HFF-Myc (cell line): Measurements from ENCODE around the gene ZNF22.

Source experiments
- DNase-seq: peaks from one replicate; pipeline ENCODE4 v3.0.0-alpha.2; 2011; ENCODE audit warnings: low read depth; ENCODE audit errors: extremely low read depth
- H3K4me3 ChIP-seq: replicated peaks from 2 replicates; pipeline ENCODE4 v1.5.1; 2011; ENCODE audit warnings: low read depth, mild to moderate bottlenecking, control low read depth, low read length
- TF ChIP-seq, protein P1 (sequence below): IDR thresholded peaks from 2 replicates; pipeline ENCODE4 v1.5.1; 2012; ENCODE audit warnings: mild to moderate bottlenecking, low read depth, low read length, control low read depth; ENCODE audit errors: missing control alignments

Gene ZNF22

DNA sequence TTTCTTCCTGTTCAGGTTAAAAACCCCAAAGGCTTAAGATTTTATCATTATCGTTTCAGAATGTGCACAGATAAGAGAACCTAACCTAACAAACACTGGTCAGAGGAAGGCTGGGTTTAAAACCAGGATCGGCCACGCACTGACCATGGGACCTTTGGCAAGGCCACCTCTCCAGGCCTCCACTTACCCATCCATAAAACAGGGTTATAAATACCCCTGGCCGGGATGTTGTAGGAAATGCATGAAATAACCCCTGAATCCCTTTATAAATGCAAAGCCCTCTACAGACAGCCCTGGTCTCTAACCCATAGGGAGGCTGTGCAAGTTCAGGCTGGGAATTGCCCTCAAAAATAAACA is 22.5 kb upstream of the ZNF22 start:
- TF ChIP-seq, protein P1, sequence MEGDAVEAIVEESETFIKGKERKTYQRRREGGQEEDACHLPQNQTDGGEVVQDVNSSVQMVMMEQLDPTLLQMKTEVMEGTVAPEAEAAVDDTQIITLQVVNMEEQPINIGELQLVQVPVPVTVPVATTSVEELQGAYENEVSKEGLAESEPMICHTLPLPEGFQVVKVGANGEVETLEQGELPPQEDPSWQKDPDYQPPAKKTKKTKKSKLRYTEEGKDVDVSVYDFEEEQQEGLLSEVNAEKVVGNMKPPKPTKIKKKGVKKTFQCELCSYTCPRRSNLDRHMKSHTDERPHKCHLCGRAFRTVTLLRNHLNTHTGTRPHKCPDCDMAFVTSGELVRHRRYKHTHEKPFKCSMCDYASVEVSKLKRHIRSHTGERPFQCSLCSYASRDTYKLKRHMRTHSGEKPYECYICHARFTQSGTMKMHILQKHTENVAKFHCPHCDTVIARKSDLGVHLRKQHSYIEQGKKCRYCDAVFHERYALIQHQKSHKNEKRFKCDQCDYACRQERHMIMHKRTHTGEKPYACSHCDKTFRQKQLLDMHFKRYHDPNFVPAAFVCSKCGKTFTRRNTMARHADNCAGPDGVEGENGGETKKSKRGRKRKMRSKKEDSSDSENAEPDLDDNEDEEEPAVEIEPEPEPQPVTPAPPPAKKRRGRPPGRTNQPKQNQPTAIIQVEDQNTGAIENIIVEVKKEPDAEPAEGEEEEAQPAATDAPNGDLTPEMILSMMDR = no peak
- H3K4me3 ChIP-seq = no peak overlapping the region
- no peak for DNase-seq

DNA sequence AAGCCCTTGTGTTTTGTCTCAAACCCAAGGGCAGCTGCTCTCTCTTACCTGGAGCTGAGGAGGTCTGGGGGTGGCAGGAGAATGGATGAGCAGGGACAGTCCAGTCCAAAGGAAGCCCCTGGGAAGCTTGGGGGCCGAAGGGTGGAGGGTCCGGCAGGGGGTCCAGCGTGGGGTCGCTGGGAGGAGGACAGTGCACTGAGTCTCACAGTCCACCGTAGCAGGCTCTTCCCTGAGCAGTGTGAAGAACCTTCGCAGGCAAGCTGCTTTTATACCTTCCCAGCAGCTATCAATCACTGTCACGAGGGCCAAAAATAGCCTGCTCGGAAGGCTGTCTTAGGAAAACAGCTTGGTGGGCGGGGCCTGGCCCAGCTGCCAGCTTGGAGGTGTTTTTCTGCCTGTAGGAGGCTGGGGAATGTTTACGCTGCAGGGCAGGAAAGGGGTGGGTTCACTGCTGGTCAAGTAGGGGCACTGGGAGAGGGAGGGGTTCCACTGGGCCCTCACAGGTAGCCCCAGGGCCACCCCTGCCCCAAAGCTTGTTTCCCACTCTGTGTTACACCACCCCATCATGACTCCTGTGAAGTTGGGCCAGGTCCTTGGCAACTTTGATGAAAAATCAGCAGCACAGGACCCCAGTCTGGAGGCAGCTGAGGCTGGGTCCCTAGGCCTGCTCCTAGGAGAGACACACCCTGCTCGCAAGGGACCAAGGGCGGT is 22.0 kb upstream of the ZNF22 start, which contains the start of gene DEPP1:
DEPP1 (minus strand) TSS at position 240 of the 711 bp plus-strand sequence. CDS start 779 bp downstream, outside the sequence.
- DNase-seq = no peak
- H3K4me3 ChIP-seq = no peak within 1 kb of the TSS
- TF ChIP-seq, protein P1 = no peak

GRCh38 chr10:44979281-44980191 is 21.2 kb upstream of the ZNF22 start:
- H3K4me3 ChIP-seq = no peak overlapping the region
- no peak for DNase-seq
- TF ChIP-seq, protein P1 = no peak

DNA sequence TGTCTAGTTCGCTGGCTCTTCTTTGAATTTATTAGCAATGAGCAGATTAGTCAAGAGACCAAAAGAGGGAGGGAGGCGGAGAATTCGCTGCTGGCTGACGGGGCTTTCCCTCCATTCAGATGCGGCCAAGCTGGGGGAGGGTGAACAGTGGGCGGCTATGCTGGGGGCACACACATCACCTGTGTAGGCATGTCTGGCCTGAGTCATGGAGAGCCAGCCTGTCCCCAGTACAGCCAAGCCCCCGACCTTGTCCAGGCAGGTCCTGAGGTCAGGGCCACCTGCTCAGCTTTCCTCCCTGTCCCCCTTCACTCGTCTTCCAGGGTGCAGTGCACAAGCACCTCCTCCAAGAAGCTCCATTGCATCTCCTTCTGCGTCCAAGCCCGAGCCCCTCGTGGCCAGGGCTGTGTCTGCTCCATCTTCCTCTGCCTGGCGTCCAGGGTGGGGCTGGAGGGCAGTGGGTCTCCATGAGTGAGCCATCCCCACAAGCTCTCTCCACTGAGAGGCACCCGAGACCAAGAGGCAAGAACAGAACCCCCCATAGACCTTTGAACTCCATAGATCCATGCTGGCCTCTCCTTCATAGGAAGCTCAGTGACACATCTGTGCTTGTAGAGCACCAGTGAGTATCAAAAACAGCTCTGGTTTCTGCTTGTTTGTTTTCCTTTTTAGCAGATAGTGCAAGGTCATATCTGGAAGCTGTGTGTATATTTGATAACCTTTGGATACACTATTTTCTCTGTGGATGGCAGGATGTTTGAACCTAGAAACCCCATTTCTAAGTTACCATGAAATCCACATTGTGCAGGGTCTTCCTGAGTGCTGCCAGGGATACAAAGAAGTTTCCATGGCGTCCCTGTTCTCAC is 20.2 kb upstream of the ZNF22 start:
- no peak for DNase-seq
- TF ChIP-seq, protein P1 = no peak
- no peak overlapping the region for H3K4me3 ChIP-seq

DNA sequence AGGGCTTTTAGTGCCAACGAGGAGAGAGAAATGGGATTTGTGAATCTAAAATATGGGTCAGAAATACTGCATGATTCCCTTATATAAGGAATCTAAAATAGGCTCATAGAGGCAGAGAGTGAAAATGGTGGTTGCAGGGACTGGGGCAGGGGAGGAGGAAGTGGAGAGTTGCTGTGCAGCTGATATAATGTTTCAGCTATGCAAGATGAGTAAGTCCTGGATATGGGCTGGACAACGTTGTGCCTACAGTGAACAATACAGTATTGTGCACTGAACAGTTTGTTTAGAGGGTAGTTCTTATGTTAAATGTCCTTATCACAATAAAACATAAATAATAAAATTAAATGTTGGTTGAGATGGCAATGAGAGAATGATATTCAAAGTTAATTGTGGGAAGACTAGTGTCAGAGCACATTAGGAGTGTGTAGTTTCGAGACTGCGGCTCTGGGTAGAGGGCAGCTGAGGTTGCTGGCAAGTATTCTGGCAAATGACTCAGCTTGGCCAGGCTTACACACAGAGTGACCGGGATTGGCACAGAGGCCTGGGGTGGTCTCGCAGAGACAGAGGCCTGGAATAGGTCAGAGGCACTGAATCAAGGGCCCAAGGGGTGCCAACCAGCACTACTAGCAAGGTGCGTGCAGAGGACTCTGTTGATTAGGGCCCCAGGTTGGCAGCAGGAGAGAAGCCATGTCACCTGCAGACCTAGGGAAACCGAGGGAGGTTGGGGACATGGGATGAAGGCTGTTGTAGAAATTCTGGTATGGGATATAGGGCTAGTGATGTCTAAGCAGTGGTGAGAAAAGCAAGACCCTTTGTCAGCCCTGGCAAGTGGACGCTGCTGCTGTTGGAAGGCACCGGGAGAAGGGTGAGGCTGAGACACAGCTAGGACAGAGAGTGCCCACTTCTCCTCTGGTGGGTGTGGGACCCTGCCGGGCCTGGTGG is 19.3 kb upstream of the ZNF22 start:
- TF ChIP-seq, protein P1 = no peak
- no peak overlapping the region for H3K4me3 ChIP-seq
- DNase-seq = no peak
